Activated naive CD8-positive, alpha-beta T cell treated with anti-CD3 and anti-CD28 coated beads for 36 hours (primary cell): ENCODE results near the gene SERINC2. TPM values are rescaled to one million over a fixed set of nuclear protein-coding genes. Genes with fewer than 3 reads are reported as not detected.
"Not testable (repeated sequence)": the region's sequence is repeated elsewhere in the genome, so short reads cannot be mapped to it uniquely, and the experiment has no call there.

Source experiments
- DNase-seq: peaks from one replicate; pipeline ENCODE4 v3.0.0; 2021
- H3K27ac Mint-ChIP-seq: one replicate; pipeline ENCODE4 v1.8.0; 2022; ENCODE audit warnings: mild to moderate bottlenecking, moderate library complexity, mixed read lengths
- H3K27me3 Mint-ChIP-seq: one replicate; pipeline ENCODE4 v1.8.0; 2022; ENCODE audit warnings: mild to moderate bottlenecking, mixed read lengths
- H3K36me3 Mint-ChIP-seq: one replicate; pipeline ENCODE4 v1.8.0; 2021; ENCODE audit warnings: mild to moderate bottlenecking, mixed read lengths
- H3K4me1 Mint-ChIP-seq: one replicate; pipeline ENCODE4 v1.8.0; 2021; ENCODE audit warnings: mixed read lengths
- H3K4me3 Mint-ChIP-seq: one replicate; pipeline ENCODE4 v1.8.0; 2022; ENCODE audit warnings: mild to moderate bottlenecking, moderate library complexity, mixed read lengths
- H3K9me3 Mint-ChIP-seq: one replicate; pipeline ENCODE4 v1.8.0; 2022; ENCODE audit warnings: mixed read lengths
- total RNA-seq, 2 experiments: library from RNA; stranded (reverse); gene quantifications; one replicate each; pipeline ENCODE4 v1.2.3, GENCODE V29; 2021

Gene SERINC2
- total RNA-seq, 2 experiments from 2014 or later, result 0.16 TPM; not detected in 1

DNA sequence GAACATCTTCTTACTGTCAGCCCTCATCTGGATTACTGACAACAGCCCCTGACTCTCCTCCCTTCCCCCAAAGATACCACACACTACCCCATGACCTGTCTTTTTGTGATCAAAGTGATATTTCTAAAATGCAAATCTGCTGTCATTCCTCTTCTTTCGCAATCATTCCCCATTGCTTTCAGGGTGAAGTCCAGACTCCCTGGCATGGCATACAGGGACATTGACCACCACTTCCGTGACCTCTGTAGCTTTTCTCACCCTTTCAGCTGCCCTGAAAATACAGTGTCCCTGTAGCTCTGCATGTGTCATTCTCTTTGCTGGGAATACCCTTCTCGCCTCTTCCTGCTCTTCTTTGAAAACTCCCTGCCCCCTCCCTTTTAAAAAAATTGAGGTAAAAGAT is 4.1 kb downstream of the SERINC2 start:
- Mint-ChIP-seq H3K27ac (no peak overlapping the region), H3K27me3 (peaks cover 52% of the 10 kb centered on the region), H3K4me3 (no peak overlapping the region), H3K4me1 (peaks cover 4% of the 10 kb centered on the region), H3K9me3 (no peaks in the 10 kb centered on the region), H3K36me3 (no peaks in the 10 kb centered on the region)
- no peak for DNase-seq

DNA sequence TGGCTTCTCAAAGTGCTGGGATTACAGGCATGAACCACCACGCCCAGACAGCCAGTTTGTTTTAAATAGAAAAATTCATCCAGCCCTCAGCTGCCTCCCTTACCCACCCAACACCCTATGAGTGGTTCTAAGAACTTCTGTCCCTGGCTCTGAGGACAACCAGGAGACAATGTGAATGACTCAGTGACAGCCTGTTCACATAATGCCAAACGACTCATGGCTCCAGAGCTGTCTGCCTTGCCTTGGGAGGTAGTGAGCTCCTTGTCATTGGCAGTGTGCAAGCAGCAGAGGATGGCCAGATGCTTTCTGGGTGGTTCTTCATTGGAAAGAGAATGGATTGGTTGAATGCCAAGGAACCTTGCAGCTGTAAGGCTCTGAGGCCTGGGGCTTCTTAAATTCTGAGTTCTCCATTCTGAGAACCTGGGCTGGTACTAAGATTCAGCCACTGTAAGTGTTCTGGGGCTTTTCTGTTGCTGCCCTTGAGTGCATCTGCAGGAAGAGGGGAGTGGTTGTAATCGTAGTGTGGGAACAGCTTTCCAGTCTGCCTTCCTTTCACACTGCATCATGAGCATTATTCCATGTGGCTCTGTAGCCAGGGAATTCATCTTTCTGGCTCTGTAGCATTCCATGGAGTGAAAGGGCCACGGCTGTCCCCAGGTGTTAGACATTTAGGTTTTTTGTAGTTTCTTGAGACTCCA is 5.8 kb downstream of the SERINC2 start:
- Mint-ChIP-seq H3K9me3 (no peaks in the 10 kb centered on the region), H3K4me3 (no peak overlapping the region), H3K27ac (no peak overlapping the region), H3K27me3 (peaks cover 54% of the 10 kb centered on the region), H3K4me1 (peaks cover 2% of the 10 kb centered on the region), H3K36me3 (no peaks in the 10 kb centered on the region)
- no peak for DNase-seq

DNA sequence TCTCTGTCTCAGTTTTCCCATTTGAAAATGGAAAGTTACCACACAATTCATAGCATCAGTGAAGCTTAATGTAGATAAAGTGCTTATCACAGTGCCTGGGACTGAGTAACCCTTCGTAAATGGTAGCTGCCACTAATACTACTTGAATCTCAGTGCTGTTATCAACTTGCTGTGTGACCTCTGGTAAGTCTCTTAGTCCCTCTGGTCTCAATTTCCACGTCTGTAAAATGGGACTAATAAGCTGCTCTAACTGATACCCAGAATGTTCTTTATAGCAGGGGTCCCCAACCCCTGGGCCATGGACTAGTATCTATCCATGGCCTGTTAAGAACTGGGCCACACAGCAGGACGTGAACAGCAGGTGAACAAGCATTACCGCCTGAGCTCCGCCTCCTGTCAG is 7.7 kb downstream of the SERINC2 start:
- no peaks in the 10 kb centered on the region for H3K36me3 Mint-ChIP-seq
- no peak for DNase-seq
- no peak overlapping the region for H3K4me3 Mint-ChIP-seq
- H3K27me3 Mint-ChIP-seq, result peaks cover 47% of the 10 kb centered on the region
- H3K4me1 Mint-ChIP-seq, result no peaks in the 10 kb centered on the region
- no peak overlapping the region for H3K27ac Mint-ChIP-seq
- no peaks in the 10 kb centered on the region for H3K9me3 Mint-ChIP-seq

DNA sequence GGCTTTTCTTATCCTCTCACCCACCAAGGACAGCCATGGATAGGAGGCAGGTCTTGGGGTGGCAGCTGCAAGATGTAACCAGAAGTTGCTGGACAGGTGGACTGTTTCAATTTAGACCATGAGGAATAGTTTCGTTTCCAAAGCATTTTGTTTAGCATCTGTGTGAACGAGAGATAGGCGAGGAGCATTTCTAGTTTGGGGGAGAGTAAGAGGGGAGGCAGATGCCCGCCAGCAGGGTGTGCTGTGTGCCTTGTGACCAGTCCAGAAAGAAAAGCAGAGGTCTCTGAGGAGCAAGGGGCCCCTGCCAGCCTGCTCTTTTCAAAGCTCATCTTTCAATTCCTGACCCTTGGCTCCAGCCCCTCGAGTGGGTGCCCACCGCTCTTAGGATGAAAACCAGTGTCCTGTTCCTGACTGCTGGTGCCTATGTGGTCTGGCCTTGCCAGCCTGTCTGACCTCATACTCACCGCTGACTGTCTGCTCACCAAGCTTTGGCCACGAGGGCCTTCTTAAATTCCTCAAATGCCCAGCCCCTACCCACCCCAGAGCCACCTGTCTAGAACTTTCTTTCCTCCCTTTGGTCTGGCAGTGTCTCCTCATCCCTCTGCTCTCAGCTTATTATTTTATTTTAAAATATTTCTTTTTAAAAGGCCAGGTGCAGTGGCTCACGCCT is 8.5 kb downstream of the SERINC2 start:
- Mint-ChIP-seq H3K4me1 (no peaks in the 10 kb centered on the region), H3K27ac (peak overlapping the region; percentile 27), H3K9me3 (no peaks in the 10 kb centered on the region), H3K4me3 (no peak overlapping the region), H3K36me3 (no peaks in the 10 kb centered on the region), H3K27me3 (peaks cover 39% of the 10 kb centered on the region)
- DNase-seq, result no peak

DNA sequence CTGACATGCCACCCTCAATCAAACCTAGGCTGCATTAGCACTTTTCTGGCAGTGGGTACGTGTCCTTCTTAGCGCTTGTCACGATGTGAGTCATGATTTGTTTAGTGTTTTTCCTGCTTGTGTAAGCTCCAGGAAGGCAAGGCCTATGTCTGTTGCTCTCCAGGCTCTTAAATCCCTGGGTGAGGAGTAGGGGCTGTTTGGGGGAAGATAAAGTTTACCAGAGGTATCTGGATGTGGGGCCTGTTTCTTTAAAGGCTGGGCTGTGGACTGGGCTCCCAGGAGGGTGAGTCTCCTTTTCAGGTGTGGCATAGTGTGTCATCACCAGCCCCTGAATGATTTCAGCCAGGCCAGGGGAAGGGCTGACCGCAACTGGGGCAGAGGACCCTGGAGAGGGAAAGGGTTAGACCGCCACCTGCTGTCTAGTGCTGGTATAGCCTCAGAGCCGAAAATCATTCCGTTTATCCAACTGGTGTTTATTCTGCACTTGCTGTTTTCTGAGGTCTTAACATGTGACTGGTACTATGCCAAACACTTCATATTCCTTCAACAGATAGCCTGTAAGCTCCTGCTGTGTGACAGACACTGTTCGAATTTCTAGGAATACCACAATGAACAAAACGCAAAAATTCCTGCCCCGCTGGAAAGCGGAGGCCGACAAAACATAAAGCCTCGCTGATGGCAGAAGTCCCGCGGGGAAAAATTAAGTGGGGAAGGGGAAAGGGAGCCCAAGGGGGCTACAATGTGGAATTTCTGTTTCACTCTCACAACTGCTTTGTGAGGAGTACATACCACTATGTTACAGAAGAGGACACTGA is 9.7 kb downstream of the SERINC2 start:
- Mint-ChIP-seq H3K27me3 (peaks cover 27% of the 10 kb centered on the region), H3K4me1 (no peaks in the 10 kb centered on the region), H3K4me3 (no peak overlapping the region), H3K36me3 (no peaks in the 10 kb centered on the region), H3K27ac (no peak overlapping the region), H3K9me3 (no peaks in the 10 kb centered on the region)
- peak; percentile 64 for DNase-seq

DNA sequence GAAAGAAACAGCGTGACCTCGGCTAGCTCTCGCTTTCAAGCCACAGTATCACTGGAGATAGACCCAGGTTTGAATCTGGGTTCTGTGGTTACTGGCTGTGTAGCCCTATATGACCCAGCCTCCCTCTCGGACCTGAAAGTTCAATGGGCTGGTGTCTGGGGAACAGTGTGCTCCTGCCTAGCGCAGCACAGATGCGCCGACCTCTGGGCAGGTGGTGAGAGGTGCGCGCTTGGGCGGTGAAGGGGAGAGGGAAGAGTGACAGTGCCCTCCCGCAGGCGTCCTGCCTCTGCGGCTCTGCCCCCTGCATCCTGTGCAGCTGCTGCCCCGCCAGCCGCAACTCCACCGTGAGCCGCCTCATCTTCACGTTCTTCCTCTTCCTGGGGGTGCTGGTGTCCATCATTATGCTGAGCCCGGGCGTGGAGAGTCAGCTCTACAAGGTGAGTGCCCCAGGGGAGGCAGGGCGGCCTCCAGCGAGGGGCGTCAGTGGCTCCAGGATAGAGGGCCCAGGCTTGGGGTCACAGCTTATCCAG is 10.5 kb downstream of the SERINC2 start:
- DNase-seq, result no peak
- Mint-ChIP-seq H3K27ac (no peak overlapping the region), H3K27me3 (peaks cover 27% of the 10 kb centered on the region), H3K36me3 (no peaks in the 10 kb centered on the region), H3K9me3 (no peaks in the 10 kb centered on the region), H3K4me1 (no peaks in the 10 kb centered on the region), H3K4me3 (no peak overlapping the region)

DNA sequence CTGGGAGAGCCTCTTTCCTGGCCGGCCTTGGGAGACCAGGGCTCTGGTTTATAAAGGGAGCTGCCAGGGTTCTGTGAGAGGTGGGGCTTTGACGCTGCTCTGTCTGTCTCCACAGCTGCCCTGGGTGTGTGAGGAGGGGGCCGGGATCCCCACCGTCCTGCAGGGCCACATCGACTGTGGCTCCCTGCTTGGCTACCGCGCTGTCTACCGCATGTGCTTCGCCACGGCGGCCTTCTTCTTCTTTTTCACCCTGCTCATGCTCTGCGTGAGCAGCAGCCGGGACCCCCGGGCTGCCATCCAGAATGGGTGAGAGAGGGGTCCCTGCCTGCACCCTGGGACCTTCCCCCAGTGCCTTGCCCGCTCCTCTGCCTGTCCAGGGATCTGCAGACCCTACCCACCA is 11.6 kb downstream of the SERINC2 start:
- Mint-ChIP-seq H3K4me1 (no peaks in the 10 kb centered on the region), H3K9me3 (no peaks in the 10 kb centered on the region), H3K36me3 (no peaks in the 10 kb centered on the region), H3K27me3 (peaks cover 27% of the 10 kb centered on the region), H3K4me3 (no peak overlapping the region), H3K27ac (no peak overlapping the region)
- no peak for DNase-seq

DNA sequence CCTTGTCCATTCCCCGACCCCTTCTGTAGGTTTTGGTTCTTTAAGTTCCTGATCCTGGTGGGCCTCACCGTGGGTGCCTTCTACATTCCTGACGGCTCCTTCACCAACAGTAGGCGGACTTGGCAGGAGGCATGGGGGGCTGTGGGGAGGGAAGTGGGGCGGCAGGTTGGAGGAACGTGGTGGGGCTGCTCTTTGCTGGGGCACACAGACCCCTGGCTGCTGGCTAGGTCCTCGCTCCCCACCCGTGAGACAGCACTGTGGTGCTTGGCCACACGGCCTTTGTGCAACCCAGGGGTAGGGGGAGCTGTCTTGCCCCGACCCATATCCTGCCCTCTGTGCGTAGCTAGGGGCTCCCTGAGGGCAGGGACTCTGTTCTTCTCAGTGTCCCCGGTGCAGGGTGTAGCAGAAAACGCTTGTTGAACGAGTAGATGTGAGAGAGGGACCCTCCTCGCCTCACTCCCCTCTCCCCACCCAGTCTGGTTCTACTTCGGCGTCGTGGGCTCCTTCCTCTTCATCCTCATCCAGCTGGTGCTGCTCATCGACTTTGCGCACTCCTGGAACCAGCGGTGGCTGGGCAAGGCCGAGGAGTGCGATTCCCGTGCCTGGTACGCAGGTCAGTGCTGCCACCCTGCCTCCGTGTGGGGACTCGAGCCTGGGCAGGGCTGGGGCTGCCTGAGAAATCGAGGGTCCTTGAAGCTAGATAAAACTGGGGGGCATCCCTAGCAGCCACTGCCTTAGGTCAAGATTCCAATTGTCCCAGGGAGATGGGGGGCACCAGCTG is 12.5 kb downstream of the SERINC2 start:
- H3K9me3 Mint-ChIP-seq, result no peaks in the 10 kb centered on the region
- H3K4me3 Mint-ChIP-seq, result no peak overlapping the region
- no peak overlapping the region for H3K27ac Mint-ChIP-seq
- H3K36me3 Mint-ChIP-seq, result no peaks in the 10 kb centered on the region
- H3K4me1 Mint-ChIP-seq, result no peaks in the 10 kb centered on the region
- peaks cover 27% of the 10 kb centered on the region for H3K27me3 Mint-ChIP-seq
- no peak for DNase-seq

DNA sequence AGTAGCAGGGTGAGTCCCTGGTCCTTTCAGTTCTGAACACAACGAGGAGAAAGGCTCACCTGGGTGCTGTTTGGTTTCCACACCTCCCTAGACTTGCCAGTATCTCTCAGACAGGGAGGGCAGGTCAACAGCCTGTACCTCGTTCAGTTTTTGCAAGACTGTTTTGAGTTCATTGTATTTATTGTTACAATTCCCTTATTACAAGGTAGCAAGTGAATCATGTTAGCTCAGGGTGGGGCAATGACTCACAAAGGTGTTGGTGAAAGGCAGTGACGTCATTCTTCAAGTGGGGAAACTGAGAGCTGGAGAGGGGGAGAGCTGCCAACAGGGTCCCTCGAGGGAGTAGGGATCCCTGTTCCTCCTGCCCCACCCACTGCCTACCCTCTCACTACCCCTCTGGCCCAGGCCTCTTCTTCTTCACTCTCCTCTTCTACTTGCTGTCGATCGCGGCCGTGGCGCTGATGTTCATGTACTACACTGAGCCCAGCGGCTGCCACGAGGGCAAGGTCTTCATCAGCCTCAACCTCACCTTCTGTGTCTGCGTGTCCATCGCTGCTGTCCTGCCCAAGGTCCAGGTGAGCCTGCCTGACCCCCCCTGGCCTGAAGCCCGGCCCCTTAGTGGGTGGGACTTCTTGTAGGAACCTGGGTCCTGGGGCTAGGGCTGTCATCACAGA is 13.4 kb downstream of the SERINC2 start:
- H3K9me3 Mint-ChIP-seq, result no peaks in the 10 kb centered on the region
- H3K27me3 Mint-ChIP-seq, result peaks cover 25% of the 10 kb centered on the region
- no peaks in the 10 kb centered on the region for H3K4me1 Mint-ChIP-seq
- no peak for DNase-seq
- no peak overlapping the region for H3K27ac Mint-ChIP-seq
- H3K36me3 Mint-ChIP-seq, result no peaks in the 10 kb centered on the region
- H3K4me3 Mint-ChIP-seq, result no peak overlapping the region

DNA sequence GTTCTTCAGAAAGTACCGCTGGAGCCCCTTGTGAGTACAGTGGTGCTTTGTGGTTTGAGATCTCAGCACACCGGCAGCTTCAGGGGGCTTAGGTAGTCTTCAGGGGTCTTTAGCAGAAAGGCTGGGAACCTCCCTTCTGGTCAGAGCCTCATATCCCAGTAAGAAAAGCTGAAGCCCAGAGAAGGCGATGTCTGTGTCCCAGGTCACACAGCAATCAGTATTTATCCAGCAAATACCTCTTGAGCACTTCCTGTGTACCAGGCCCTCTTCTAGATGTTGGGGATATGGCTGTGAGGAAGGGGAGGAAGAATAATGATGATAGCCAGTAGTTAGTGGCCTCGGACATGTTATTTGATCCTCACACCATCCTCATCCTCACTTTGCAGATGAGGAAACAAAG is 14.3 kb downstream of the SERINC2 start:
- Mint-ChIP-seq H3K9me3 (no peaks in the 10 kb centered on the region), H3K27ac (no peak overlapping the region), H3K4me1 (no peaks in the 10 kb centered on the region), H3K36me3 (no peaks in the 10 kb centered on the region), H3K4me3 (no peak overlapping the region), H3K27me3 (peaks cover 24% of the 10 kb centered on the region)
- DNase-seq, result no peak

DNA sequence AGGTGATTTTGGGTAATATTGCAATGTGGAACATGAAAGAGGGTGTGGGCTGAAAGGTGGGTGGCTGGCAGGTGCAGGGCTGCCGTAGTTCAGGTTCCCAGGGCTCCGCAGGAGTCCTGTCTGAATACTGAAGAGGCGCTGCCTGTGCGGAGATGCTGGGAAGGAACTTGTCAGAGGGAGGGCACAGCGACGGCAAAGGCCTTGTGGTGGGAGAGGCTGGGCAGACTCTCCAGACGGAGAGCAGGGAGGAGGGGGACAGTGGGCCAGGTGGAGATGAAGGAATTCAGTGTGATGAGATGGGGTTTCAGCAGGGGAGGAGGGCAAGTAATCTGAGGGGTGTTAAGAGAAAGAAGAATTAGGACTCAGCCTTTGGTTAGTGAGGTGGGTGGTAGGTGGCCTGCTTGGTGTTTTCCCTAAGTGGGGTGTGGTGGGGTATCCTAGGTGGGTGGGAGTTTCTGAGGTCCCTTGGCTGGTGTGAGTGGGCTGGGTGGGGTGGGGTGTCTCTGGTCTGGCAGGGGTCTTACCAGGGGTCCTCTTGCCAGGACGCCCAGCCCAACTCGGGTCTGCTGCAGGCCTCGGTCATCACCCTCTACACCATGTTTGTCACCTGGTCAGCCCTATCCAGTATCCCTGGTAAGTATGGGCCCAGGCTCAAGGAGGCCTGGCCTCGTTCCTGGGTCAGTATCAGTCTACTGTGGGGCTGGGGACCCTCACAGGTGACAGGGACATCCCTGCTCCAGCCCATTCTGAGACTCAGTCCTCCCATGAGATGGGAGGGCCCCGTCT is 15.6 kb downstream of the SERINC2 start:
- Mint-ChIP-seq H3K9me3 (no peaks in the 10 kb centered on the region), H3K27ac (no peak overlapping the region), H3K36me3 (no peaks in the 10 kb centered on the region), H3K27me3 (peaks cover 14% of the 10 kb centered on the region), H3K4me3 (no peak overlapping the region), H3K4me1 (no peaks in the 10 kb centered on the region)
- no peak for DNase-seq

DNA sequence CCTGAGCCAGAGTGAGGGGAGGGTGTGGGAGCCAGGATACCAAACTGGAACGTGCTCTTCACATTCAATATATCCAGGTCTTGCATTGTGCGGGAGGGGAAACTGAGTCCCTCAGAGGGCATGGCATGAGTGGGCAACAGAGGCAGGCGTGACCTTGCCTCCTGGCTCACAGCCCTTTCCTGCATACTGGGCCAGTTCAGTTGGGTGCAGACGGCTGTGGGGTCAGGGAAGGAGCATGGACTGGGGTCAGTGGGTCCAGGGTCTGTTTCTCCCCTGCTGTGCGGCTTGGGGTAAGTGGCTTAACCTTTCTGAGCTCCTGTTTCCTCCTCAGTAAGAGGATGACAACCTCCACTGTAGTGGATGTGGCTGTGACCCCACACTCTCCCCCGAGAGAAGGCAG is 16.6 kb downstream of the SERINC2 start:
- no peak for DNase-seq
- H3K36me3 Mint-ChIP-seq, result no peaks in the 10 kb centered on the region
- H3K4me1 Mint-ChIP-seq, result no peaks in the 10 kb centered on the region
- no peaks in the 10 kb centered on the region for H3K9me3 Mint-ChIP-seq
- H3K4me3 Mint-ChIP-seq, result no peak overlapping the region
- no peak overlapping the region for H3K27ac Mint-ChIP-seq
- H3K27me3 Mint-ChIP-seq, result peaks cover 7% of the 10 kb centered on the region

DNA sequence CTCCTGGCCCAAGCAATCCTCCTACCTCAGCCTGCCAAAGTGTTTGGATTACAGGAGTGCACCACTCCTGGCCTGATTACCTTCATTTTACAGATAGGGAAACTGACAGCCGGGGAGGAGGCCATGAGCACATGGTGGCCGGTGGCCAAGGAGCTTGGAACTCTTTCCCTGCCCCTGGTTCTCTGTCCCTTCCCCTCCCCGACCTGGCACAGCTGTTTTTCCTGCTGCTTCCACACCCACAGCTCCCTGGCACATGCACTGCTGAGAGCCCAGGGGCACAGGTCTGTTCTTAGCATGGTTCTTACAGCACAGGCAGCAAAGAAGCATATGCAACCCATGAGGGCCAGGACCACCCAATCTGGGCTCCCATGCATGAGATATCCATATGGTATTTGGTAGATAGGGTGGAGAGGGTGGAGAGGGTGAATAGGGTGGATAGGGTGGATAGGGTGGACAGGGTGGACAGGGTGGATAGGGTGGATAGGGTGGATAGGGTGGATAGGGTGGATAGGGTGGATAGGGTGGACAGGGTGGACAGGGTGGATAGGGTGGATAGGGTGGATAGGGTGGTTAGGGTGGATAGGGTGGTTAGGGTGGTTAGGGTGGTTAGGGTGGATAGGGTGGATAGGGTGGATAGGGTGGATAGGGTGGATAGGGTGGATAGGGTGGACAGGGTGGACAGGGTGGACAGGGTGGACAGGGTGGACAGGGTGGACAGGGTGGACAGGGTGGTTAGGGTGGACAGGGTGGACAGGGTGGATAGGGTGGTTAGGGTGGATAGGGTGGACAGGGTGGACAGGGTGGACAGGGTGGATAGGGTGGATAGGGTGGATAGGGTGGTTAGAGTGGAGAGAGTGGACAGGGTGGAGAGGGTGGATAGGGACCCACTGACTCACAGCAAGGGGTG is 18.6 kb downstream of the SERINC2 start:
- not testable (repeated sequence) for DNase-seq, H3K36me3 Mint-ChIP-seq, H3K27ac Mint-ChIP-seq, H3K4me3 Mint-ChIP-seq, H3K4me1 Mint-ChIP-seq, H3K9me3 Mint-ChIP-seq, H3K27me3 Mint-ChIP-seq
